ENCODE measurements around the gene DMGDH.

DNA sequence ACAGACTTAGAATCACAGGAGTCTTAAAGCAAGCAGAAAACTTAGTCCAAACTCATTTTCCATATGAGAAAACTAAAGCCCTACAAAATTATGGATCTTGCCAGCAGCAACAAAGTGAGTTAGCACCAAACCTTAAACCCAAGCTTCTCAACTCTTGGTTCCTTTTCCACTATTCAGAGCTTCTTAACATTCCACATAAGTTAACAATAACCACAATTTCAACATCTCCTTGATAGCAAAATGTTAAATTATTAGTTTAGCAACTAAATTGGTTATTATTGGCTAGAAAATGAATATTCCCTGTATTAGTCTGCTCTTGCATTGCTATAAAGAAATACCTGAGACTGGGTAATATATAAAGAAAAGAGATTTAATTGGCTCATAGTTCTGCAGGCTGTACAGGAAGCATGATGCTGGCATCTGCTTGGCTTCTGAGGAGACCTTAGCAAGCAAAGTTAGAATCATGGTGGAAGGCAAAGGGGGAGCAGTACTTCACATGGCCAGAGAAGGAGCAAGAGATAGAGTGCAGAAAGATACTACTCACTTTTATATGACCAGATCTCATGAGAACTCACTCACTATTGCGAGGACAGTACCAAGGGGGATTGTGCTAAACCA, 58.1 kb downstream of the DMGDH start:
- TF ChIP-seq, protein P1, sequence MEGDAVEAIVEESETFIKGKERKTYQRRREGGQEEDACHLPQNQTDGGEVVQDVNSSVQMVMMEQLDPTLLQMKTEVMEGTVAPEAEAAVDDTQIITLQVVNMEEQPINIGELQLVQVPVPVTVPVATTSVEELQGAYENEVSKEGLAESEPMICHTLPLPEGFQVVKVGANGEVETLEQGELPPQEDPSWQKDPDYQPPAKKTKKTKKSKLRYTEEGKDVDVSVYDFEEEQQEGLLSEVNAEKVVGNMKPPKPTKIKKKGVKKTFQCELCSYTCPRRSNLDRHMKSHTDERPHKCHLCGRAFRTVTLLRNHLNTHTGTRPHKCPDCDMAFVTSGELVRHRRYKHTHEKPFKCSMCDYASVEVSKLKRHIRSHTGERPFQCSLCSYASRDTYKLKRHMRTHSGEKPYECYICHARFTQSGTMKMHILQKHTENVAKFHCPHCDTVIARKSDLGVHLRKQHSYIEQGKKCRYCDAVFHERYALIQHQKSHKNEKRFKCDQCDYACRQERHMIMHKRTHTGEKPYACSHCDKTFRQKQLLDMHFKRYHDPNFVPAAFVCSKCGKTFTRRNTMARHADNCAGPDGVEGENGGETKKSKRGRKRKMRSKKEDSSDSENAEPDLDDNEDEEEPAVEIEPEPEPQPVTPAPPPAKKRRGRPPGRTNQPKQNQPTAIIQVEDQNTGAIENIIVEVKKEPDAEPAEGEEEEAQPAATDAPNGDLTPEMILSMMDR (IDR thresholded peaks at IDR 0.05; ENCODE audit: borderline replicate concordance, extremely low read depth, low read length, poor library complexity, severe bottlenecking) = peak; percentile 19
- TF ChIP-seq EZH2 (IDR thresholded peaks at IDR 0.05; ENCODE audit: borderline replicate concordance, low read depth, low read length, severe bottlenecking) = no peak

All from DND-41 (cell line).